Neural cell (in vitro differentiated cells): ENCODE measurements around the gene DZIP1.
"Not testable (repeated sequence)": the region's sequence is repeated elsewhere in the genome, so short reads cannot be mapped to it uniquely, and the experiment has no call there.

Experiments used
- CTCF ChIP-seq: fragments of 450-650 bp; IDR thresholded peaks from 2 replicates; pipeline ENCODE4 v1.5.1; 2014; ENCODE audit warnings: antibody characterized with exemption, mild to moderate bottlenecking, moderate library complexity; ENCODE audit not compliant: poor library complexity, severe bottlenecking
- POLR2AphosphoS5 ChIP-seq: IDR thresholded peaks from 2 replicates; pipeline ENCODE4 v1.6.1; 2012

GRCh38 chr13:95667235-95667634, 22.7 kb upstream of the DZIP1 start:
- TF ChIP-seq CTCF, POLR2AphosphoS5: not testable (repeated sequence)
